CD14-positive monocyte (primary cell): Measurements from ENCODE around the gene TMEM117. TPM values are rescaled to one million over a fixed set of nuclear protein-coding genes. Genes with fewer than 3 reads are reported as not detected.

Experiments used
- DNase-seq, 3 donors: peaks; one replicate each; pipeline ENCODE4 v3.0.0-alpha.2; 2011 to 2022
- H2AFZ ChIP-seq: 2 replicates; pipeline ENCODE4 v1.6.0; 2012; ENCODE audit warnings: mild to moderate bottlenecking, low read depth, low read length, inconsistent platforms; ENCODE audit not compliant: insufficient read depth, poor library complexity, severe bottlenecking
- H3K27ac ChIP-seq, 2 donors: 1 replicate in 1 of 2; 2 replicates in 1 of 2; pipeline ENCODE4 v1.5.1; 2012 to 2013; ENCODE audit warnings: low read length in 2 of 2, control low read depth in 1 of 2, inconsistent platforms in 1 of 2, low read depth in 1 of 2, mild to moderate bottlenecking in 1 of 2
- H3K27me3 ChIP-seq, 2 donors: one replicate each; pipeline versions ENCODE4 v1.6.0 to v1.6.1; 2011 to 2013; ENCODE audit warnings: low read length in 2 of 2; ENCODE audit not compliant: control insufficient read depth in 2 of 2, insufficient read depth in 2 of 2
- H3K36me3 ChIP-seq, 2 donors: replicated peaks in 1 of 2; 1 replicate in 1 of 2; 2 replicates in 1 of 2; pipeline versions ENCODE4 v1.5.1 to v1.6.1; 2012 to 2013; ENCODE audit warnings: low read length in 2 of 2, control low read depth in 1 of 2, inconsistent platforms in 1 of 2, mild to moderate bottlenecking in 1 of 2; ENCODE audit not compliant: insufficient read depth in 2 of 2, control insufficient read depth in 1 of 2
- H3K4me1 ChIP-seq, 2 donors: 1 replicate in 1 of 2; 2 replicates in 1 of 2; pipeline versions ENCODE4 v1.5.1 to v1.6.1; 2012 to 2013; ENCODE audit warnings: low read length in 2 of 2, control low read depth in 1 of 2, inconsistent platforms in 1 of 2, mild to moderate bottlenecking in 1 of 2, moderate library complexity in 1 of 2; ENCODE audit not compliant: insufficient read depth in 2 of 2, control insufficient read depth in 1 of 2
- H3K4me2 ChIP-seq: replicated peaks from 2 replicates; pipeline ENCODE3; 2012; ENCODE audit warnings: low read length, moderate library complexity, mild to moderate bottlenecking; ENCODE audit not compliant: poor library complexity, severe bottlenecking; ENCODE audit errors: extremely low read depth
- H3K4me3 ChIP-seq, 3 experiments: fragments of 200-600 bp in 1 of 3; sonication (generic) in 1 of 3; replicated peaks in 1 of 3; 1 replicate in 2 of 3; 2 replicates in 1 of 3; pipeline ENCODE4 v1.5.1; 2011 to 2013; ENCODE audit warnings: low read length in 3 of 3, mild to moderate bottlenecking in 3 of 3, control low read depth in 2 of 3, low read depth in 2 of 3, inconsistent platforms in 1 of 3, moderate library complexity in 1 of 3
- H3K79me2 ChIP-seq: 2 replicates; pipeline ENCODE4 v1.6.0; 2012; ENCODE audit warnings: mild to moderate bottlenecking, control low read depth, inconsistent platforms, low read length, moderate library complexity; ENCODE audit not compliant: insufficient read depth
- H3K9ac ChIP-seq: 2 replicates; pipeline ENCODE4 v1.6.0; 2017; ENCODE audit warnings: low read length, mild to moderate bottlenecking; ENCODE audit not compliant: insufficient read depth, poor library complexity, severe bottlenecking
- H3K9me3 ChIP-seq, 2 donors: replicated peaks in 1 of 2; 1 replicate in 1 of 2; 2 replicates in 1 of 2; pipeline versions ENCODE4 v1.5.1 to v1.6.1; 2012 to 2013; ENCODE audit warnings: low read length in 2 of 2, control low read depth in 1 of 2; ENCODE audit not compliant: control insufficient read depth in 1 of 2, insufficient read depth in 1 of 2
- H4K20me1 ChIP-seq: 2 replicates; pipeline ENCODE4 v1.6.0; 2012; ENCODE audit warnings: mild to moderate bottlenecking, low read length, control low read depth, moderate library complexity; ENCODE audit not compliant: insufficient read depth
- H3K27ac Mint-ChIP-seq, 7 donors: one replicate each; pipeline ENCODE4 v1.8.0; 2020; ENCODE audit warnings: mild to moderate bottlenecking in 7 of 7, mixed read lengths in 7 of 7, moderate library complexity in 6 of 7, inconsistent platforms in 2 of 7
- H3K27me3 Mint-ChIP-seq, 3 donors: one replicate each; pipeline ENCODE4 v1.8.0; 2021 to 2022; ENCODE audit warnings: low read depth in 3 of 3, mild to moderate bottlenecking in 3 of 3, mixed read lengths in 3 of 3, moderate library complexity in 3 of 3, inconsistent platforms in 1 of 3
- H3K36me3 Mint-ChIP-seq, 2 donors: one replicate each; pipeline ENCODE4 v1.8.0; 2020; ENCODE audit warnings: mixed read lengths in 2 of 2, inconsistent platforms in 1 of 2, mild to moderate bottlenecking in 1 of 2
- H3K4me1 Mint-ChIP-seq: one replicate; pipeline ENCODE4 v1.8.0; 2020; ENCODE audit warnings: mild to moderate bottlenecking, mixed read lengths
- H3K4me3 Mint-ChIP-seq, 2 donors: one replicate each; pipeline ENCODE4 v1.8.0; 2020; ENCODE audit warnings: mild to moderate bottlenecking in 2 of 2, mixed read lengths in 2 of 2, moderate library complexity in 1 of 2
- H3K9me3 Mint-ChIP-seq, 7 donors: one replicate each; pipeline ENCODE4 v1.8.0; 2020 to 2022; ENCODE audit warnings: mixed read lengths in 7 of 7, mild to moderate bottlenecking in 6 of 7, moderate library complexity in 6 of 7, inconsistent platforms in 2 of 7
- CTCF ChIP-seq: fragments of 200-600 bp; IDR thresholded peaks from one replicate; pipeline ENCODE4 v1.8.0; 2022; ENCODE audit warnings: antibody characterized with exemption, mild to moderate bottlenecking
- WGBS: methylation state at CpG from one replicate; pipeline ENCODE4 v1.1.5; 2013; ENCODE audit warnings: missing lambda C conversion rate; ENCODE audit not compliant: insufficient coverage; 5-methylcytosine and 5-hydroxymethylcytosine counted together
- intact Hi-C, 2 donors: fragments of 100-400 bp; cut with micrococcal nuclease; formaldehyde crosslinking; loops; one replicate each; pipeline versions ENCODE4 v1.15.0 to v1.15.1; 2023
- polyA plus RNA-seq, 3 donors: library from polyadenylated mRNA; depleted of rRNA in 1 of 3; unstranded in 2 of 3; stranded (reverse) in 1 of 3; fragments of 300-500 nt in 2 of 3; fragments of >200 nt in 1 of 3; fragmentation: Illumina TruSeq in 2 of 3; gene quantifications; 1 replicate in 2 of 3; 2 replicates in 1 of 3; pipeline ENCODE4 v1.2.3, GENCODE V29; 2012 to 2021

The TMEM117 gene
- polyA plus RNA-seq, 3 donors, result 0.11 to 0.42 TPM; not detected in 1

DNA sequence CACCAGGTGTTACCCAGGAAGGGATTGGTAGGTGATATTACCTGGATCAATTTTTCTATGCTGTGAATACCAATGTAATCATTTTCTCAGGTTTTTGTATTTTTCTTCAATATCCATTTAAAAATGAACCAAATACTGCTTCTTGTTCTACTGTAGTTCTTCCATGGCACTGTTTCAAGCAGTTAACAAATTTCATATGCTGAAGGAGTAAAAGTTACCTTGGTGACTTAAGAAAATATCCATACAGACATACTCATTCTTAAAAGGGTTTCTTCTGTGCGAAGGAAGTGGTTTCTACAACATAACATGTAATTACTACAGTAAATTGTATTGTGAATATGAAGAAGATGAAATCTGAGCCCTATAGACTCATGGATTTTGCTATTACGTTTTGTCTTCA, 222.5 kb downstream of the TMEM117 start:
- Histone ChIP-seq H3K9me3 (peaks cover 0 to 2% of the 10 kb centered on the region in 2 donors), H3K4me2 (no peak overlapping the region), H3K79me2 (no peaks in the 10 kb centered on the region), H3K9ac (no peak overlapping the region), H2AFZ (no peak overlapping the region), H3K4me3 (no peak overlapping the region), H3K4me1 (no peaks in the 10 kb centered on the region), H3K27ac (no peak overlapping the region), H3K27me3 (no peaks in the 10 kb centered on the region), H4K20me1 (no peaks in the 10 kb centered on the region), H3K36me3 (no peaks in the 10 kb centered on the region)
- no peak for DNase-seq
- H3K4me1 Mint-ChIP-seq, result no peaks in the 10 kb centered on the region
- intact Hi-C loops, result no loop called here
- no peak overlapping the region for H3K4me3 Mint-ChIP-seq
- H3K9me3 Mint-ChIP-seq, result peaks cover 0 to 3% (median 0%) of the 10 kb centered on the region in 7 donors
- no peaks in the 10 kb centered on the region for H3K27me3 Mint-ChIP-seq
- no peak for TF ChIP-seq CTCF
- 100% methylated on average over 1 of the region's 2 CpGs for WGBS
- H3K36me3 Mint-ChIP-seq, result no peaks in the 10 kb centered on the region
- no peak overlapping the region for H3K27ac Mint-ChIP-seq

DNA sequence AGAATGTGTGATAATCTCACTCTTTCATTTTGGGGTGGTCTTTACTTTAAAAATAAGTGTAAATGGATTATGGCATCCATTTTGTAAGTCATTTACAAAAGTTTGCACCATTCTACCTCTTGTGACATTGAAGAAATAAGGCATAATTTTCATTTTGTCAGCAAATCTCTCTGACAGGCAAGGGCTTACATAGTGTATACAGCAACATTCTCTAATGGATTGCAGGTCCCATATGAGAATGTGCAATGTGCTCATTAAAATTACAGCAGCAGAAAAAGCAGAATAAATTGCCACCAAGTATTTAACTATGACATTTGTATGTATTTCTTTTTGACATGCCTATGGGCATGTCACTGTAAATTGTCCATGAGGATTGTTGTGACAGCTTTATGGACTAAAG, 223.6 kb downstream of the TMEM117 start:
- Histone ChIP-seq H3K79me2 (no peaks in the 10 kb centered on the region), H3K9ac (no peak overlapping the region)
- intact Hi-C loops, result no loop called here

More for the DNA sequence above, 223.6 kb downstream of the TMEM117 start:
- H3K9me3 Mint-ChIP-seq, result peaks cover 0 to 4% (median 0%) of the 10 kb centered on the region in 7 donors
- H3K27ac Mint-ChIP-seq, result no peak overlapping the region
- H3K4me3 Mint-ChIP-seq, result no peak overlapping the region
- Histone ChIP-seq H4K20me1 (no peaks in the 10 kb centered on the region), H3K4me3 (no peak overlapping the region), H3K4me1 (no peaks in the 10 kb centered on the region), H3K4me2 (no peak overlapping the region), H3K36me3 (no peaks in the 10 kb centered on the region), H3K9me3 (peaks cover 0 to 2% of the 10 kb centered on the region in 2 donors), H2AFZ (no peak overlapping the region), H3K27ac (no peak overlapping the region), H3K27me3 (no peaks in the 10 kb centered on the region)
- no peak for DNase-seq
- no peaks in the 10 kb centered on the region for H3K27me3 Mint-ChIP-seq
- H3K36me3 Mint-ChIP-seq, result no peaks in the 10 kb centered on the region
- no peaks in the 10 kb centered on the region for H3K4me1 Mint-ChIP-seq
- no peak for TF ChIP-seq CTCF
